ENCODE data around the gene FBXL19.
A peak's percentile ranks its signal among the peaks of the same experiment; 100 is the strongest.
"Not testable (repeated sequence)": the region's sequence is repeated elsewhere in the genome, so short reads cannot be mapped to it uniquely, and the experiment has no call there.

Gene FBXL19

DNA sequence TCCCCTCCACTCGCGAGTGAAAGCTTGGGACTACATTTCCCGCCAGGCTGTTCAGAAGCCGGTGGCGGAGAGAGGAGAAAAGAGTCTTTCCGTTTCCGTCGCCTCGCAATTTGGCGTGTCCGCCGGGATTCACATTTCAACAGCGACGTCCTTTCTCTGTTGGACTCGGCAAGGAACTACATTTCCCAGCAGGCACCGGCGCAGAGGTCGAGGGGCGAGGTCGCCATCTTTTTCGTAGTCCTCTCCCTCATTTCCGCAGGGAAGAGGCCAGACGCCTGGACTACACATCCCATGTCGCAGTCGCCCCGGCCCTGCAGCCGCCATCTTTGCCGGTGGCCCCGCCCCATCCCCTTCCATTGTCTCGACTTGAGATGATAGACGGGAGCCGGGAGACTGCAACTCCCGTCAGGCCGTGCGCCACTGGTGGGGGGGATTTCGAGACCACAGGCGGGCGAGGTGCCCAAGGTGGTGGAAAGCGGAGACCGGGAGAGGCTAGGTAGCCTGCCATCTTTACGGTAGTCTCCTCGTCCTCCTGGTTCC is 882 bp upstream of the FBXL19 start:
- peak; percentile 100 for DNase-seq

DNA sequence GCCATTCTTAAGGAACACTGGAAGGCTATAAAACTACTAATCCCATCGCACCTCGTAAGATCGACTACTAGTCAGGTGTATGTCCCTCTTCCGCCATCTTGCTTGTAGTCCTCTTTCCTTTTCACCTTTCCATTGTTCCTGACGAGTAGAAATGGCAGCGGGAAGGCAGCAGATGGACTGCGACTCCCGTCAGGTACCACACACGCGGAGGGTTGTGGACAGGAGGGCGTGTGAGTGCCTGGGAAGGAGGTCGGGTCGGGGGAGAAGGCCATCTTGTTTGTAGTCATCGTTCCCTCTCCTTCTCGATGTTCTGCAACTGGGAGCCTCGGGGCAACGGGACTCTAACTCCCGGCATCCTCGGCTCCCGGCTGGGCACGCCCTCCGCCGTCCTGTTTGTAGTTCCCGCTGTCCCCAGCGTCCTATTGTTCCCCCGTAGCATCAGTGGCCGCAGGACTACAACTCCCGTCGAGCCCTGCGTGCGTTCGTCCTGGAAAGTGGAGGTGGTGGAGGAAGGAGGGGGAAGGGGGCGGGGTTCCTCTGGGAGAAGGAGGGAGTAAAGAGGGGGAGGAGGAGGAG is 324 bp upstream of the FBXL19 start:
- peak; percentile 100 for DNase-seq

DNA sequence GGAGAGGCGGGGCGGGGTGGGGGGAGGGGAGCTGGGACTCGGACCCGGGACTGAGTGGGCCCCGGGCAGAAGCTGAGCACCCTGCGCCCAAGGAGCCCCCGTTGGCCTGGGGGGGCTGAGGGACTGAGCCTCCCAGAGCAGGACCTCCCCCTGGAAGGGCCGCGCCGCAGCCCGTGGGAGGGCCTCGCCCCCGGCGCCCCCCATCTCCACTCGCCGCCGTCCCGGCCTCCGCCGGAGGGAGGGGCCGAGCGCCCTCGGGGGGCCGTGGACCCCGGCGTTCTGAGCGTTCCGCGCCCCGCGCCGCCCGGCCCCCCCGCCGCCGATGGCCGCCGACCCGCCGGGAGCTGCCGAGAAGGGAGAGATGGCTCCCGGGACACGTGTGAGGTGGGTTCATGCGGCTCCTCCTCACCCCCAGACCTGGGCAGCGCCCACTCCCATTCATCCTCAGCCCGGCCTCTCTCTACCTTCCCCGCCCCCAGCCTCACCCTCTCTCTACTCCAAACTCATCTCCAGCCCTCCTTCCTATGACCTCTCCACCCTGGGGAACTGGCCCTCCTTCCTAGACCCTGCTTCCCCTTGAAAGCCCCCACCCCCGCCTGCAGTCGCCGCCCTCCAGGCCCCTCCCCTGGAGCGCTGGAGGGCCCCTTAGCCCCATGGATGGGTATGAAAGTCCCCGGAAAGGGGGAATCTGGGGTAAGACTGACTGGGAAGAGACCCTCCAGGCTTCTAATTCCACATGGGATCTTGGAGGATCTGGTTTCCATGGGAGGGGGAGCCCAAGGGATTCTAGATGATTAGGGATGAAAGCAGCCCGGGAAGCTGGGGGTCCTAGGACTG is 922 bp downstream of the FBXL19 start:
- DNase-seq, result peak; percentile 35

DNA sequence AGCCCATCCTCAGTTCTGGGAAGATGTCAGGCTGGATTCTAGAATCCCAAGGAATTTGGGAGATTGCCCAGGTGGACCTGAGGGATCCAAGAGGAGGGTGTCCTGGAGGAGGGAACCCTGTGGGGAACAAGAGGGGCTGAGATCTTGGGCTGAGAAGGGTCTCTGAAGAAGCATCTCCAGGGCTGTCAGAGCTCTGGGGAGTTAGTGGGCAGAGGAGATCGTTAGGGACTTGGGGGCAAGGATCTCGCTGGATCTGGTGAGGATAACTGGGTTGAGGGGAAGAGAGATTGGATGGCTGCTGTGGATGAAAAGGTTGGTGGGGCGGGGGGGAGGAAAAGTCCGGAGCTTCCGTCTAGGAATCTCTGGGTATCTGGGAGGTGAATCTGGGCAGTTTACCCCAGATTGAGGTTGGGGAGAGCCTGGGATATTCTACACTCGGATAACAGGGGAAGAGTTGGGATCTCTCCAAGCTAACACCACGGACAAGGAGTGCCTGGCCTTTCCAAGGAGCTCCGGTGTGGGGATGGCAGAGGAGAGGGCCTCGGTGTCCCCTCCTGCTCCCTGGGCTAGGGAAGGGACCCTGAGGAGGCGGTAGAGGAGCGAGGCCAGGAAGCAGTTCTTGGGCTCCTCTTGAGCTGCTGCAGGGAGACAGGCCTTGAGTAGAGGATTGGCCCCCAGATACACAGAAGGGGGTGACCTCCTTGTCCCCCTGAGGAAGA is 1.7 kb downstream of the FBXL19 start:
- DNase-seq, result no peak

DNA sequence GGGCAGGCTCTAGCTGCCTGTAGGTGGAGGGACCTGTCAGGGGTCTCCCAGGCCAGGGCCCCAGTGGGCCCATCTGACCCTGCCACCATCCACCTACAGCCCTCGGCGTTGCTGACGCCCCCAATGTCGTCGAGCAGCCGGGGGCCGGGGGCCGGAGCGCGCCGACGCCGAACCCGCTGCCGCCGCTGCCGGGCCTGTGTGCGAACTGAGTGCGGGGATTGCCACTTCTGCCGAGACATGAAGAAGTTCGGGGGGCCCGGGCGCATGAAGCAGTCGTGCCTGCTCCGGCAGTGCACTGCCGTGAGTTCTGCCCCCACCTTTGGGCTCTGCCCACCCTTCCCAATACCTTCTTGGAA is 2.2 kb downstream of the FBXL19 start:
- DNase-seq, result no peak

DNA sequence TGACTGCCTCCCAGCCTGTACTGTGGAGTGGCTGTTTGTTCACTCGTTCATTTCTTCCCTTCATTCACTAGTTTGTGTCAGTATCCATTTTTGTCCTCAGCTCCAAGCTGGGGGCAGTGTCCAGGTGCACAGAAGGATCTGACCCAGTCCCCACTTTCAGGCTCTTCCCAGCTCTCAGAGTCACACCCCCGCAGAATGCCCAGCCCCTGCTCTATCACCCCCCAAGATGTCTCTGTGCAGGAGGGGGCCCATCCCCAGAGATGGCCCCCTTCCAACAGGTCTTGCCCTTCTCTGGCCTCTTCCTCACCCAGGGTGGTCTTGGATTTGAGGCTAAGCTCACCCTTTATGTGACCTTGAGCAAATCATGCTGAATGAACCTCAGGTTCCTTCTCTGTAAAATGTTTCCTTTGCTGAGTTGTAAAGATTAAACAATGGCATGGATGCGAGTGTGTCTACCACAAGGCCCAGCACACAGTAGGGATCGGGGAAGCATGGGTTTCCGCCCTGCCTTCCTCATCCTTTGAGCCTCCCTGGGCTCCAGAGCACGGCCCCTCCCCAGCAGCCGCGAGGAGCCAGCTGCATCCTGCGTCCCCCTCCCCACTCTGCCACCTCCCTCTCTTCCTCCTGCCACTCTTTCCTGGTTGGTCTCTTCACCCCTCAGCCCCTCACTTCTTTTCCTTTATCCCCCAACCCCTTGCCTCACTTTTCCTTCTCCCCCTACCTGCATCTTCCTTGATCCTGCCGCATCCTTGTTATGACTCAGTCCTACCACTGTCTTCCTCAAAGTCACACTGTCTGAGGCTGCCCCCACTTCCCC is 2.8 kb downstream of the FBXL19 start:
- no peak for DNase-seq

DNA sequence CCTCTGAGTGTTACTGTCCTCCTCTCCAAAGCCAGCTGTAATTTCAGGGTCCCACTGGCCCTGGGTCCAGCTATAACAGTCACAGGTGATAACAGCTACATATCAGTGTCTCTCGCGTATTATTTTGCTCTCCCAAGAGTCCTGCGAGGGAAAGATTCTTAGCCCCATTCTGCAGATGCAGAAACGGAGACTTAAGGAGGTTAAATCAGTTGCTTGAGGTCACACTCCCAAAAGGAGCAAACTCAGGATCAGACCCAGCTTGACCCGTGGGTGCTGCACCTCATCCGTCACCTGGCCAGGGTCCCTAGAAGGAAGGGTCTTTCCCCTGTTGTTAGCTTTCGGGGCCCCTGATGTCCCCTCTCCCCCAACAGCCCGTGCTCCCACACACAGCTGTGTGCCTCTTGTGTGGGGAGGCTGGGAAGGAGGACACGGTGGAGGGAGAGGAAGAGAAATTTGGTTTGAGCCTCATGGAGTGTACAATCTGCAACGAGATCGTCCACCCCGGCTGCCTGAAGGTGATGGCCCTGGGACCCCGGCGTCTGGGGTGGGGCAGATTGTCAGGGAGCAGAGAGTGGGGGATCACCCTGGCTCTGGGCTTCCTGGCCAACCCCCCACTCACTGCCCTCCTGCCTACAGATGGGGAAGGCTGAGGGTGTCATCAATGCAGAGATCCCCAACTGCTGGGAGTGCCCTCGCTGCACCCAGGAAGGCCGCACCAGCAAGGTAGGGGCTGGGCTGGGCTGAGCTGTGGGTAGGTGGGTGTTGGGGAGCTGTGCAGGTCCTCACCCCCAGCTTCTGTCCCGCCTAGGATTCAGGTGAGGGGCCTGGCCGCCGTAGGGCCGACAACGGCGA is 3.8 kb downstream of the FBXL19 start:
- no peak for DNase-seq

DNA sequence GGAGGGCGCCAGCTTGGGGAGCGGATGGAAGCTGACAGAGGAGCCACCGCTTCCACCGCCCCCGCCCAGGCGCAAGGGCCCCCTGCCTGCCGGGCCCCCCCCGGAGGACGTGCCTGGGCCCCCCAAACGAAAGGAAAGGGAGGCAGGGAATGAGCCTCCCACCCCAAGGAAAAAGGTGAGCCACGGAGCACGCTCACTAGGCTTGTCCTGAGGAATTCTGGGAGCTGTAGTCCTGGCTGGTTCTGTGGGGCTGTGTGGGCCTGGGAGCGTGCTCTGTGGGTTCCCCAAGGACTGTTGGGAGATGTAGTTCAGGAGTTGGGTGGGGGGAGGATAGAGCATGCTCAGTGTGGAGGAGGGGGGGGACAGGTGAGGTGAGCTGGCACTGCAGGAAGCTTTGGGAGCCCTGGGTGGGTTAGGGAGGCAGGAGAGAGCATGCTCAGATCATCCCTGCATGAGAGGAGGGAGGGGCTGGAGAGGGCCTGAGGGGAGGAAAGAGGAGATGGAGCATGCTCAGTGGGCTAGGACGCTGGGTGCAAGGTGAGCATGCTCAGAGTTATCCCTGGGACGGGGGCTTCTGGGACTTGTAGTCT is 4.5 kb downstream of the FBXL19 start:
- DNase-seq, result peak; percentile 86

DNA sequence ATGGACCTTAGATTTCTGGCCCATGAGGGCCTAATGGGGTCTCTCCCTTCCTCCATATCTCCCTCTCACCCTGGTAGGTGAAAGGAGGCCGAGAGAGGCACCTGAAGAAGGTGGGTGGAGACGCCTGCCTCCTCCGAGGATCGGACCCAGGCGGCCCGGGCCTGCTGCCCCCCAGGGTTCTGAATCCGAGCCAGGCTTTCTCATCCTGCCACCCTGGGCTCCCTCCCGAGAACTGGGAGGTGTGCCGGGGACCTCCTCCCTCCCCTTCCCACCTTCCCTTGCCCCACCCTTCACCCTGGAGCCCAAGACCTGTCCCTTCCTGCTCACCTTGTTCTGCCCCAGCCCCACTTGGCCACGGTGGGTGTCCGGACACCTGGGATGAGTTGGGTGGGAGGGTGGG is 5.0 kb downstream of the FBXL19 start:
- DNase-seq, result no peak

DNA sequence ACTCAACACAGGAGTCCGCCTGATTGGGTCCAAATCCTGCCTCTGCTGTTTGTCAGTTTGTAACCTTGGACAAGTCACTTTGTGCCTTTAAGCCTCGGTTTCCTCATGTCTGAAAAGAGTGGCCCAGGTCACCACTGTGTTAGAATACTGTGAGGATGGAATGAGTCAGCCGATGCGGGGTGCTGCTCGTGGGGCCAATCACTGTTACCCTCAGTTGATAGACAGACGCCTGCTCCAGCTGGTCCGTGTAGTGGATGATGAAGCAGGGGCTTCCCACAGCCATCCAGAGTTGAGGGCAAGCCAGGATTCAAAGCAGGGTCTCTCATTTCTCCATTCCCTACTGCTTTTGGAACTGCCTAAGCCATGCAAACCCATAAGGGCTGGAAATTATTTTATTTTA is 5.8 kb downstream of the FBXL19 start:
- DNase-seq, result no peak

DNA sequence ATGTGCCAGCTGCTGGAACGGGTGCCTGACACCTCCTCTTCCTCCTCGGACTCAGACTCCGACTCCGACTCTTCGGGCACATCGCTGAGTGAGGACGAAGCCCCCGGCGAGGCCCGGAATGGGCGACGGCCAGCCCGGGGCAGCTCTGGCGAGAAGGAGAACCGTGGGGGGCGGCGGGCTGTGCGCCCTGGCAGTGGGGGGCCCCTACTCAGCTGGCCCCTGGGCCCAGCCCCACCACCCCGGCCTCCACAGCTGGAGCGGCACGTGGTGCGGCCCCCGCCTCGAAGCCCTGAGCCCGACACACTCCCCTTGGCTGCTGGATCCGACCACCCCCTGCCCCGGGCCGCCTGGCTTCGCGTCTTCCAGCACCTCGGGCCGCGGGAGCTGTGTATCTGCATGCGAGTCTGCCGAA is 6.8 kb downstream of the FBXL19 start:
- DNase-seq, result no peak

DNA sequence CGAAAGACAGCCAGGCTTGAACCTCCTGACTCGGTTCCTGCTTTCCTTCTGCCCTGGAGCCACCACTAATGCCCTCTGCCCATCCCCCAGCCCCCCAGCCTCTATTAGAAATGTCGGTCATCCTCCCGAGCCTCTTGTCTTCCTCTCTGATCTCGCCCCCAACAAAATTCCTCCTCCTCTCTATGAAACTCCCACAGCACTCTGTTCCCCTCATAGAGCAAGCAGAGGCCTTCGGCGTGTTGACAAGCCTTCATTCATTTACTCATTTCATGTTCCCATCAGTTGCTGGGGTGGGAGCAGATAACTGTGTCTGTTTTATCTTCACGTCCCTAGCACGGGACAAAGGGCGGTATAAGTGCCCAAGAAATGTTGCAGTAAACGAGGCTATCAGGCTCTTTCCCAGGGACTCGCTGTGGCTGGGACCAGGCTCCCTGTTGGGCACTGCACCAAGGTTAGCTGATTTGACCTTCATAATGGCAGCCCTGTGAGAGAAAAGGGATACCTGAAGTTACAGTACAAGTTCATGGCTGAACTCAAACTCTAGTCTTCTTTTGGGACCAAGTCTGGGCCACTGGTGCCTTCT is 7.8 kb downstream of the FBXL19 start:
- DNase-seq, result no peak

DNA sequence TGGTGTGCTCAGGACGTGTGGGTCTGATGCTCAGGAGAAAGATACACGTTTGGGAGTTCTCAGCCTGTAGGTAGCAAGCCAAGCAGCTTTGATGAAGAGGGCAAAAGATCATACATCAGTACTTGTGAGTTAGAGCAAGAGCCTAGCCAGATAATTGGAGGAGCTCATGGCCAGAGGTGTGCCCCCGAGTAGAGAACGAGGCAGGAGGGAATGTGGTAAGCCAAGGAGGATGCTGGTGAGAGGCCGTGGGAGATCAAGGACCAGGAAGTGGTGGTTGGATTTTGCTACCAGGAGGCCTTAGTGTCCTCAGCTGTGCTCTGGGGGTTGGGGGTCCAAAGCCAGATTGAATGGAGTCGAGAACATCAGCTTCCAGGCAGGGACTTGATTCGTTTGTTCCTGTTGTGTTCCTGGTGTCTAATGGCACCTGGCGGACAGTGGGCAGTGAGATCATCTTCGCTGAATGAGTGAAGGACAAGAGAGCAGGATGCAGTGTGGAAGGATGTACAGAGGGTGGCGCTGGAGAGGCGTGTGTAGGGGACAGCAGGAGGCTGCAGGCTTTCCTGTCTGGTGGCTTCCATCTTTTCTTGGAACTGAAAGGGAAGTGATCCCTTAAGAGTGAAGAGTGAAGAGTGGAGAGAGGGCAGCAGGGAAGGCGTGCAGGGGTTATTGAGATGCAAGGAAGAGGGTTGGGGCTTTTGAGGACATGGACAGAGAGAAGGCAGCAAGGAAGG is 11.6 kb downstream of the FBXL19 start:
- peak; percentile 23 for DNase-seq

DNA sequence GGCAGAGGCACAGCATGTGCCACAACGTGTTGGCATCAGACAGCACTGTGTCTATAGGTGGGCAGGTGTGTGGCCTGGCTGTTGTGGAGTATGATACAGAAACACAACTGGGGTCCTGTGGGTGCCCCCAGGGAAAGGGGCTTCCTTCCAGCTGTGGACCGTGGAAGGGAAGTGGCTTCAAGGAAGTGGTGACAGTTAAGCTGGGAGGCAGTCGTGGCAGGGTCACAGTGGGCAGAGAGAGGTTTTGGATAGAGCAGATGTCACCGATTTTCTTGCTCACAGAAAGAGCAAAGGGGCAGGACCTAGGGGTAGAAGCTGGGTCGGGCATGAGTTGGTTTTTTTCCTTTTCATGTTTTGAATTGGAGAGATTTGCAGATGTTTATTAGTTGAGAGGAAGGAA is 14.3 kb downstream of the FBXL19 start:
- DNase-seq, result no peak

DNA sequence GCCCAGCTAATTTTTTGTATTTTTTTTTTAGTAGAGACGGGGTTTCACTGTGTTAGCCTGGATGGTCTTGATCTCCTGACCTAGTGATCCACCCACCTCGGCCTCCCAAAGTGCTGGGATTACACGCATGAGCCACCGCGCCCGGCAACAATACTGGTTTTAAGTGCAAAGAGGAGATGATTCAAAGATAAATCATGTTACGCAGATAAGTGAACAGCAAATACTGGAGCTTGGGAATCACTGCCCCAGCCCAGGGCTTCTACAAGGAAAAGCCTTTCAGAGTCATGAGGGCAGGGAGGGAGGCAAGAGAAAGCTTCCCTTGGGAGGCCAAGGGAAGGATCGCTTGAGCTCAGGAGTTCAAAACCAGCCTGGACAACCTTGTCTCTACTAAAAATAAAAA is 16.2 kb downstream of the FBXL19 start:
- DNase-seq, result not testable (repeated sequence)

DNA sequence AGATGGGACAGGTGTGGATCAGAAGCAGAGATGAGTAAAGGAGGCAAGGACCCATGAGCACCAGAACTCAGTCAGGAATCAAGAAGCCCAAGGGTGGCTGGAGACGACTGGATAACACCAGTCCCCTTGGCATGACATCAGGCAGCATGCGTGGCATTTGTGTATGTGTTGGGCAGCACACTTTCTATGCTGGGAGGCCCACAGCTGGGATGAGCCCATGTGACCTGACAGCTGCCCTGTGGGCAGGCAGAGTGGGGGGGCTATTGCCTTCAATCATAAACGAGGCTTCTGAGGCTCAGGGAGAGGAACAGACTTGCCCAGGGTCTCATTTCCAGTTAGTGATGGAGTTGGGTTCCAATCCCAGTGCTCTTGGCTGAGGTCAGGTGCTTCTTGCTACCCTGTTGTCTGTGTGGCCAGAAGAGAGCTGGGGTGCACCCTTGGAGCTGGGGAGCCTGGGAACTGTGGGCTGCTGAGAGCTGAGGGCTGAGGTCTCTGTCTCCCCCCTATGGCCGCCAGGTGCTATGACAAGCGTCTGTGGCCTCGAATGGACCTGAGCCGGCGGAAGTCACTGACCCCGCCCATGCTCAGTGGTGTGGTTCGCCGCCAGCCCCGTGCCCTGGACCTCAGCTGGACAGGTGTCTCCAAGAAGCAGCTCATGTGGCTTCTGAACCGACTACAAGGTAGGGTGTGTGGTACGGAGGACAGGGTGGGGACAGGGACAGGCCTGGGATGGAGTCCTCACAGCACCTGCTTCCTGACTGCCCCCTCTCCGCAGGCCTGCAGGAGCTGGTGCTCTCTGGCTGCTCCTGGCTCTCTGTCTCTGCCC is 18.4 kb downstream of the FBXL19 start:
- DNase-seq, result peak; percentile 80

DNA sequence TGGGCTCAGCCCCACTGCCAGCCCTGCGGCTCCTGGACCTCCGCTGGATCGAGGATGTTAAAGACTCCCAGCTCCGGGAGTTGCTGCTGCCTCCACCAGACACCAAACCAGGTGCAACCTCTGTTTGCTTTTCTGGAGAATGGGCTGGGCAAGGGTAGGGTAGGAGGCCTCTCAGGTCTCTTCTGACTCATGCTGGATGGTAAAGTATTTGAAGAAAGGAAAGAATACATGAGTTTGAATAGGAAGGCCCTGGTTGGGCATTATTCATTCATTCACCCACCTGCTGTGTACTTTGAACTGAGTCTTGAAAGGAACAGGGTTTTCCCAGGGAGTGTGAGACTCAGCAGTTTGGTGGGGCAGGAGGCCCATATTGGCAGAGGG is 19.0 kb downstream of the FBXL19 start:
- no peak for DNase-seq

DNA sequence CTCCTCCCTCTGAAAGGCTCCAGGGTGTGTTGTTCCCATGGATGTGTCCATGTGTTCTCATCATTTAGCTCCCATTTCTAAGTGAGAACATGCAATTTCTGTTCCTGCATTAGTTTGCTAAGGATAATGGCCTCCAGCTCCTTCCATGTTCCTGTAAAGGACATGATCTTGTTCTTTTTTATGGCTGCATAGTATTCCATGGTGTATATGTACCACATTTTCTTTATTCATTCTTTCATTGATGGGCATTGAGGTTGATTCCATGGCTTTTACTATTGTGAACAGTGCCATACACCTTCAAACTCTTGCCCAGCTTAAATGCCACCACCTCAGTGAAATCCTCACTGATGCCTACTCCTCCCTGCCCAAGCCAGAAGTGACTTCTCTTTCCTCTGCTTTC is 21.0 kb downstream of the FBXL19 start:
- DNase-seq, result no peak

DNA sequence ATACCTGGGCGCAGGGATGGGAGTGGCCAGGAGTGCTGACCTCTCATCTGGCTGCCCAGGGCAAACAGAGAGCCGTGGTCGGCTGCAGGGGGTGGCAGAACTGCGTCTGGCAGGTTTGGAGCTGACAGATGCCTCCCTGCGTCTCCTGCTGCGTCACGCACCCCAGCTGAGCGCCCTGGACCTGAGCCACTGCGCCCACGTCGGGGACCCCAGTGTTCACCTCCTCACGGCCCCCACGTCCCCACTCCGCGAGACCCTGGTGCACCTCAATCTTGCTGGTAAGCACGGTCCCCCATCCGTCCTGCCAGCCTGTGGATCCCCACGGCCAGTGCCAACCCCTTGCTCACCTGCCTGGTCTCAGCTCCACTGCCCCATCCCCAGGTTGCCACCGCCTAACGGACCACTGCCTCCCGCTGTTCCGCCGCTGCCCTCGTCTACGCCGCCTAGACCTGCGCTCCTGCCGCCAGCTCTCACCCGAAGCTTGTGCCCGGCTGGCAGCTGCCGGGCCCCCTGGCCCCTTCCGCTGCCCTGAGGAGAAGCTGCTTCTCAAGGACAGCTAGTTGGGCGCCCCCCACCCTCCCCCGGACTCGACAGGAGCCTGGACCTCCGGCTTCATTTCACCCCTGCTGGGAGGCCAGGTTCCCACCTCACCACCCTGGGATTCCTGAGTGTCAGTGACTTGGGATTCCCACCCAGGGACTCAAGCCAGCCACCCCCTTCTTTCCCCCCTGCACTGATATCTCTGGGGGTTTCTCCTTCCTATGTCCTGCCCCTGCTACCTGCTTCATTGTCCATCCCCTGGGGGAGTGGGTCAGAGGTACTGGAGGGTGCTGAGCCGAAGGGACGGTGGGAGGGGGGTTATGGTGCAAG is 23.5 kb downstream of the FBXL19 start:
- no peak for DNase-seq
